Heart left ventricle (tissue), 16 donors: ENCODE data around the gene CCK. TPM values are rescaled to one million over a fixed set of nuclear protein-coding genes. Genes with fewer than 3 reads are reported as not detected.

Experiments used
- ATAC-seq, 4 donors: fragments of 200-7000 bp; cut with Tn5 transposase; one replicate each; pipeline ENCODE4 v1.9.1; 2020 to 2022; ENCODE audit warnings: moderate library complexity in 4 of 4, mild to moderate bottlenecking in 3 of 4, moderate number of reproducible peaks in 1 of 4
- DNase-seq, 5 donors: peaks; one replicate each; pipeline ENCODE4 v3.0.0-alpha.2; 2020
- H3K27ac ChIP-seq, 12 donors: fragments of 200-600 bp; sonication (generic) in 4 of 12; one replicate each; pipeline versions ENCODE4 v1.5.0 to v1.8.0; 2016 to 2022; ENCODE audit warnings: mild to moderate bottlenecking in 2 of 12
- H3K27me3 ChIP-seq, 9 donors: fragments of 200-600 bp; sonication (generic) in 2 of 9; one replicate each; pipeline versions ENCODE4 v1.5.1 to v1.8.0; 2016 to 2022; ENCODE audit warnings: mild to moderate bottlenecking in 3 of 9
- H3K36me3 ChIP-seq, 9 donors: fragments of 200-600 bp; sonication (generic) in 2 of 9; one replicate each; pipeline versions ENCODE4 v1.5.0 to v1.8.0; 2018 to 2022; ENCODE audit warnings: mild to moderate bottlenecking in 2 of 9
- H3K4me1 ChIP-seq, 12 donors: fragments of 200-600 bp; sonication (generic) in 4 of 12; one replicate each; pipeline versions ENCODE4 v1.5.0 to v1.8.0; 2016 to 2022; ENCODE audit warnings: mild to moderate bottlenecking in 3 of 12
- H3K4me3 ChIP-seq, 12 donors: fragments of 200-600 bp; sonication (generic) in 4 of 12; one replicate each; pipeline versions ENCODE4 v1.5.0 to v1.8.0; 2017 to 2022; ENCODE audit warnings: mild to moderate bottlenecking in 9 of 12, moderate library complexity in 4 of 12
- H3K9me3 ChIP-seq, 12 donors: fragments of 200-600 bp; sonication (generic) in 4 of 12; one replicate each; pipeline versions ENCODE4 v1.5.0 to v1.8.0; 2016 to 2022; ENCODE audit warnings: mild to moderate bottlenecking in 1 of 12
- CTCF ChIP-seq, 12 donors: fragments of 200-600 bp; sonication (generic) in 4 of 12; IDR thresholded peaks; one replicate each; pipeline versions ENCODE4 v1.5.0 to v1.8.0; 2018 to 2022; ENCODE audit warnings: antibody characterized with exemption in 12 of 12, mild to moderate bottlenecking in 5 of 12
- POLR2A ChIP-seq, 2 donors: fragments of 450-650 bp; IDR thresholded peaks; one replicate each; pipeline ENCODE4 v1.6.1; 2017; ENCODE audit warnings: antibody characterized with exemption in 2 of 2, mild to moderate bottlenecking in 2 of 2, moderate library complexity in 2 of 2
- WGBS, 4 donors: extraction: QIAGEN DNeasy Blood & Tissue Kit in 2 of 4; methylation state at CpG; one replicate each; pipeline versions ENCODE4 v1.1.5 to v1.1.7; 2013 to 2018; 5-methylcytosine and 5-hydroxymethylcytosine counted together
- intact Hi-C, 10 donors: fragments of 100-400 bp; cut with DNase I; formaldehyde crosslinking; loops; one replicate each; pipeline versions ENCODE4 v1.11.1 to v1.14.2; 2022
- polyA plus RNA-seq, 2 donors: library from polyadenylated mRNA; stranded (reverse); fragments of 200-250 nt; gene quantifications; one replicate each; pipeline ENCODE4 v1.2.3, GENCODE V29; 2013
- total RNA-seq, 9 donors: library from RNA; depleted of rRNA in 2 of 9; stranded (reverse); fragments of >200 nt in 2 of 9; fragmentation: NEBNext Ultra II Directional in 3 of 9; extraction: Animal tissue kit (Norgen Biotek cat#: 25700) in 3 of 9; gene quantifications; one replicate each; pipeline versions ENCODE4 v1.1.0 to v1.2.4, GENCODE V29; 2016 to 2023
- donor health status: ischemic (EF 13 %, LVEDD 7.1; RV severe dilation, severe dysfunction).
- donor health status: healthy with polysubstance abuse.
- donor health status: DM: no; HTN: yes; CAD: no.
- donor health status: DM: no; HTN: no; CAD: no.
- donor health status: ischemic (EF 25% LVEDD 6.9; RV normal size, moderate dysfunction).
- donor health status: ischemic (EF 25% LVEDD 5.7; RV mildly dilated, moderate dysfunction).
- donor health status: healthy.
- donor health status: DM: yes; HTN: yes; CAD: no.
- donor health status: ischemic (EF 35%, LVEDD 5.7; RV mildly dilated, moderate dysfunction).
- donor health status: nonischemic (EF 11% LVEDD 7.7; RV severe dilation, severe dysfunction).
- donor health status: DM: yes; HTN: yes; CAD: no.
- donor health status: PGD.
- donor health status: ischemic (EF 29% LVEDD 5.4; RV normal size, mild dysfunction).
- donor health status: nonischemic (EF 23%, LVEDD 6.1; RV moderate dilation, normal function).

The CCK gene
- total and polyA plus RNA-seq, 11 donors, result not detected

GRCh38 chr3:42298259-42298658 is 32.3 kb upstream of the CCK start:
- ATAC-seq (no peak), DNase-seq (no peak)
- H3K27me3 ChIP-seq, result peaks cover 0 to 9% (median 0%) of the 10 kb centered on the region in 9 donors
- WGBS, 4 donors, result 57 to 72% (median 69%) methylated on average over 2 of the region's 2 CpGs
- H3K4me1 ChIP-seq, result no peaks in the 10 kb centered on the region
- no peaks in the 10 kb centered on the region for H3K36me3 ChIP-seq
- intact Hi-C loops, result no loop called here
- H3K9me3 ChIP-seq, result no peaks in the 10 kb centered on the region
- no peak for TF ChIP-seq CTCF (IDR thresholded peaks at IDR 0.05)
- no peak for TF ChIP-seq POLR2A (IDR thresholded peaks at IDR 0.05)
- no peak overlapping the region for H3K27ac ChIP-seq
- no peak overlapping the region for H3K4me3 ChIP-seq

- intact Hi-C loops, result no loop called here
- Histone ChIP-seq H3K4me1 (no peaks in the 10 kb centered on the region), H3K4me3 (no peak overlapping the region), H3K9me3 (no peaks in the 10 kb centered on the region), H3K27ac (no peak overlapping the region), H3K36me3 (no peaks in the 10 kb centered on the region), H3K27me3 (peaks cover 0 to 12% (median 0%) of the 10 kb centered on the region in 9 donors)
- DNase-seq (no peak), ATAC-seq (no peak)
- WGBS, 4 donors, result 75 to 81% (median 76%) methylated on average over 1 of the region's 1 CpG
- TF ChIP-seq POLR2A (IDR thresholded peaks at IDR 0.05), result no peak
- TF ChIP-seq CTCF (IDR thresholded peaks at IDR 0.05), result no peak
Measured at GRCh38 chr3:42292009-42292408, 26.0 kb upstream of the CCK start.

GRCh38 chr3:42290966-42291714 is 25.2 kb upstream of the CCK start:
- intact Hi-C loops, result no loop called here
- H3K9me3 ChIP-seq, result no peaks in the 10 kb centered on the region
- WGBS, 4 donors, result 75 to 86% (median 84%) methylated on average over 5 of the region's 5 CpGs
- H3K4me3 ChIP-seq, result no peak overlapping the region
- TF ChIP-seq POLR2A (IDR thresholded peaks at IDR 0.05), result no peak
- TF ChIP-seq CTCF (IDR thresholded peaks at IDR 0.05), result no peak
- DNase-seq, result no peak
- H3K4me1 ChIP-seq, result no peaks in the 10 kb centered on the region
- no peak overlapping the region for H3K27ac ChIP-seq
- H3K36me3 ChIP-seq, result no peaks in the 10 kb centered on the region
- H3K27me3 ChIP-seq, result peaks cover 0 to 12% (median 0%) of the 10 kb centered on the region in 9 donors
- ATAC-seq, result no peak

- intact Hi-C loops, result no loop called here
- DNase-seq, result no peak
- H3K9me3 ChIP-seq, result no peaks in the 10 kb centered on the region
- H3K27ac ChIP-seq, result no peak overlapping the region
- H3K27me3 ChIP-seq, result peaks cover 0 to 7% (median 0%) of the 10 kb centered on the region in 9 donors
- 10 to 25% (median 16%) methylated on average over 1 of the region's 1 CpG for WGBS, 4 donors
- no peak for ATAC-seq
- no peak overlapping the region for H3K4me3 ChIP-seq
- H3K4me1 ChIP-seq, result no peaks in the 10 kb centered on the region
- no peaks in the 10 kb centered on the region for H3K36me3 ChIP-seq
- TF ChIP-seq POLR2A (IDR thresholded peaks at IDR 0.05) (no peak), CTCF (IDR thresholded peaks at IDR 0.05) (no peak)
Measured at GRCh38 chr3:42289026-42289425, 23.0 kb upstream of the CCK start.
